Measurements from ENCODE around the gene MUC13.

Gene MUC13

GRCh38 chr3:124934577-124934976 is at the start of gene MUC13:
TSS of gene MUC13 (minus strand) at chr3:124934751. CDS start at chr3:124934712, 39 bp downstream.
- Histone ChIP-seq H3K27me3 (ENCODE audit: control insufficient read depth, insufficient read depth, low read length) (no peaks in the 10 kb centered on the region), H3K9ac (ENCODE audit: low read length) (no peak within 1 kb of the TSS), H3K9me3 (ENCODE audit: control insufficient read depth, low read depth, low read length) (no peaks in the 10 kb centered on the region), H3K36me3 (ENCODE audit: control insufficient read depth, low read depth, low read length) (no peaks in the 10 kb centered on the region), H3K27ac (ENCODE audit: low read length) (no peak within 1 kb of the TSS), H3K4me3 (ENCODE audit: low read length) (no peak within 1 kb of the TSS), H3K4me1 (ENCODE audit: control insufficient read depth, low read depth, low read length) (no peaks in the 10 kb centered on the region)

- Histone ChIP-seq H3K36me3 (ENCODE audit: control insufficient read depth, low read depth, low read length) (no peaks in the 10 kb centered on the region), H3K27ac (ENCODE audit: low read length) (no peak overlapping the region), H3K27me3 (ENCODE audit: control insufficient read depth, insufficient read depth, low read length) (no peaks in the 10 kb centered on the region), H3K9ac (ENCODE audit: low read length) (no peak overlapping the region), H3K4me1 (ENCODE audit: control insufficient read depth, low read depth, low read length) (no peaks in the 10 kb centered on the region), H3K4me3 (ENCODE audit: low read length) (no peak overlapping the region), H3K9me3 (ENCODE audit: control insufficient read depth, low read depth, low read length) (no peaks in the 10 kb centered on the region)
Measured at GRCh38 chr3:124982855-124983254, 48.3 kb upstream of the MUC13 start.

- no peak overlapping the region for H3K27ac ChIP-seq (ENCODE audit: low read length)
- no peaks in the 10 kb centered on the region for H3K36me3 ChIP-seq (ENCODE audit: control insufficient read depth, low read depth, low read length)
Measured at GRCh38 chr3:124981472-124981871, 46.9 kb upstream of the MUC13 start.

GRCh38 chr3:124978627-124979026 is 44.1 kb upstream of the MUC13 start:
- Histone ChIP-seq H3K27ac (ENCODE audit: low read length) (no peak overlapping the region), H3K27me3 (ENCODE audit: control insufficient read depth, insufficient read depth, low read length) (no peaks in the 10 kb centered on the region), H3K9ac (ENCODE audit: low read length) (no peak overlapping the region), H3K9me3 (ENCODE audit: control insufficient read depth, low read depth, low read length) (no peaks in the 10 kb centered on the region), H3K36me3 (ENCODE audit: control insufficient read depth, low read depth, low read length) (no peaks in the 10 kb centered on the region), H3K4me1 (ENCODE audit: control insufficient read depth, low read depth, low read length) (no peaks in the 10 kb centered on the region), H3K4me3 (ENCODE audit: low read length) (no peak overlapping the region)

More at GRCh38 chr3:124981472-124981871, 46.9 kb upstream of the MUC13 start:
- Histone ChIP-seq H3K9ac (ENCODE audit: low read length) (no peak overlapping the region), H3K9me3 (ENCODE audit: control insufficient read depth, low read depth, low read length) (no peaks in the 10 kb centered on the region), H3K4me1 (ENCODE audit: control insufficient read depth, low read depth, low read length) (no peaks in the 10 kb centered on the region), H3K27me3 (ENCODE audit: control insufficient read depth, insufficient read depth, low read length) (no peaks in the 10 kb centered on the region), H3K4me3 (ENCODE audit: low read length) (no peak overlapping the region)

- Histone ChIP-seq H3K27ac (ENCODE audit: low read length) (no peak overlapping the region), H3K9ac (ENCODE audit: low read length) (no peak overlapping the region), H3K4me1 (ENCODE audit: control insufficient read depth, low read depth, low read length) (no peaks in the 10 kb centered on the region), H3K36me3 (ENCODE audit: control insufficient read depth, low read depth, low read length) (no peaks in the 10 kb centered on the region), H3K27me3 (ENCODE audit: control insufficient read depth, insufficient read depth, low read length) (no peaks in the 10 kb centered on the region), H3K4me3 (ENCODE audit: low read length) (no peak overlapping the region), H3K9me3 (ENCODE audit: control insufficient read depth, low read depth, low read length) (no peaks in the 10 kb centered on the region)
Measured at GRCh38 chr3:124976383-124976782, 41.8 kb upstream of the MUC13 start.

- Histone ChIP-seq H3K9me3 (ENCODE audit: control insufficient read depth, low read depth, low read length) (no peaks in the 10 kb centered on the region), H3K9ac (ENCODE audit: low read length) (no peak overlapping the region), H3K4me1 (ENCODE audit: control insufficient read depth, low read depth, low read length) (no peaks in the 10 kb centered on the region), H3K36me3 (ENCODE audit: control insufficient read depth, low read depth, low read length) (no peaks in the 10 kb centered on the region), H3K27ac (ENCODE audit: low read length) (no peak overlapping the region), H3K27me3 (ENCODE audit: control insufficient read depth, insufficient read depth, low read length) (no peaks in the 10 kb centered on the region), H3K4me3 (ENCODE audit: low read length) (no peak overlapping the region)
Measured at GRCh38 chr3:124974691-124975090, 40.1 kb upstream of the MUC13 start.

- no peaks in the 10 kb centered on the region for H3K36me3 ChIP-seq (ENCODE audit: control insufficient read depth, low read depth, low read length)
- H3K4me1 ChIP-seq (ENCODE audit: control insufficient read depth, low read depth, low read length), result no peaks in the 10 kb centered on the region
- no peak overlapping the region for H3K4me3 ChIP-seq (ENCODE audit: low read length)
- H3K9ac ChIP-seq (ENCODE audit: low read length), result no peak overlapping the region
- no peaks in the 10 kb centered on the region for H3K9me3 ChIP-seq (ENCODE audit: control insufficient read depth, low read depth, low read length)
- H3K27ac ChIP-seq (ENCODE audit: low read length), result no peak overlapping the region
- H3K27me3 ChIP-seq (ENCODE audit: control insufficient read depth, insufficient read depth, low read length), result no peaks in the 10 kb centered on the region
Measured at GRCh38 chr3:124973290-124973689, 38.7 kb upstream of the MUC13 start.

- H3K9me3 ChIP-seq (ENCODE audit: control insufficient read depth, low read depth, low read length), result no peaks in the 10 kb centered on the region
- H3K4me3 ChIP-seq (ENCODE audit: low read length), result no peak overlapping the region
- no peak overlapping the region for H3K9ac ChIP-seq (ENCODE audit: low read length)
- no peak overlapping the region for H3K27ac ChIP-seq (ENCODE audit: low read length)
- H3K4me1 ChIP-seq (ENCODE audit: control insufficient read depth, low read depth, low read length), result no peaks in the 10 kb centered on the region
- no peaks in the 10 kb centered on the region for H3K27me3 ChIP-seq (ENCODE audit: control insufficient read depth, insufficient read depth, low read length)
- no peaks in the 10 kb centered on the region for H3K36me3 ChIP-seq (ENCODE audit: control insufficient read depth, low read depth, low read length)
Measured at GRCh38 chr3:124972457-124972856, 37.9 kb upstream of the MUC13 start.

GRCh38 chr3:124969963-124970722 is 35.6 kb upstream of the MUC13 start:
- H3K36me3 ChIP-seq (ENCODE audit: control insufficient read depth, low read depth, low read length), result no peaks in the 10 kb centered on the region

GRCh38 chr3:124969190-124969589 is 34.6 kb upstream of the MUC13 start:
- no peak overlapping the region for H3K4me3 ChIP-seq (ENCODE audit: low read length)
- no peaks in the 10 kb centered on the region for H3K36me3 ChIP-seq (ENCODE audit: control insufficient read depth, low read depth, low read length)
- H3K4me1 ChIP-seq (ENCODE audit: control insufficient read depth, low read depth, low read length), result no peaks in the 10 kb centered on the region
- no peaks in the 10 kb centered on the region for H3K9me3 ChIP-seq (ENCODE audit: control insufficient read depth, low read depth, low read length)
- no peak overlapping the region for H3K9ac ChIP-seq (ENCODE audit: low read length)
- H3K27me3 ChIP-seq (ENCODE audit: control insufficient read depth, insufficient read depth, low read length), result no peaks in the 10 kb centered on the region
- no peak overlapping the region for H3K27ac ChIP-seq (ENCODE audit: low read length)

More at GRCh38 chr3:124969963-124970722, 35.6 kb upstream of the MUC13 start:
- H3K27me3 ChIP-seq (ENCODE audit: control insufficient read depth, insufficient read depth, low read length), result no peaks in the 10 kb centered on the region
- no peak overlapping the region for H3K9ac ChIP-seq (ENCODE audit: low read length)
- H3K27ac ChIP-seq (ENCODE audit: low read length), result no peak overlapping the region
- no peaks in the 10 kb centered on the region for H3K9me3 ChIP-seq (ENCODE audit: control insufficient read depth, low read depth, low read length)
- H3K4me3 ChIP-seq (ENCODE audit: low read length), result no peak overlapping the region
- no peaks in the 10 kb centered on the region for H3K4me1 ChIP-seq (ENCODE audit: control insufficient read depth, low read depth, low read length)

GRCh38 chr3:124967964-124968363 is 33.4 kb upstream of the MUC13 start:
- H3K27me3 ChIP-seq (ENCODE audit: control insufficient read depth, insufficient read depth, low read length), result no peaks in the 10 kb centered on the region
- no peaks in the 10 kb centered on the region for H3K9me3 ChIP-seq (ENCODE audit: control insufficient read depth, low read depth, low read length)
- no peak overlapping the region for H3K4me3 ChIP-seq (ENCODE audit: low read length)
- no peaks in the 10 kb centered on the region for H3K36me3 ChIP-seq (ENCODE audit: control insufficient read depth, low read depth, low read length)
- no peak overlapping the region for H3K9ac ChIP-seq (ENCODE audit: low read length)
- H3K27ac ChIP-seq (ENCODE audit: low read length), result no peak overlapping the region
- no peaks in the 10 kb centered on the region for H3K4me1 ChIP-seq (ENCODE audit: control insufficient read depth, low read depth, low read length)

Measured in iPS-18a (cell line).